ENCODE data around the gene FAU.
"Not testable (repeated sequence)": the region's sequence is repeated elsewhere in the genome, so short reads cannot be mapped to it uniquely, and the experiment has no call there.

FAU gene

GRCh38 chr11:65119670-65119995 lies 2.3 kb downstream of the FAU start:
- no peak for DNase-seq (ENCODE audit: low read depth)

- DNase-seq (ENCODE audit: low read depth) = not testable (repeated sequence)
Measured at GRCh38 chr11:65118891-65119669, 2.9 kb downstream of the FAU start.

GRCh38 chr11:65118097-65118837 lies 3.7 kb downstream of the FAU start:
- DNase-seq (ENCODE audit: low read depth) = no peak

GRCh38 chr11:65117206-65118096 lies 4.5 kb downstream of the FAU start, which contains the start of gene ZNHIT2:
Gene ZNHIT2, minus strand, starts transcription at chr11:65117701. Its CDS starts 48 bp downstream, at chr11:65117653.
- peak; percentile 100 for DNase-seq (ENCODE audit: low read depth)

GRCh38 chr11:65116370-65117205 lies 5.3 kb downstream of the FAU start:
- DNase-seq (ENCODE audit: low read depth) = peak; percentile 46

GRCh38 chr11:65115361-65116082 lies 6.4 kb downstream of the FAU start:
- DNase-seq (ENCODE audit: low read depth) = no peak

GRCh38 chr11:65114538-65115171 lies 7.3 kb downstream of the FAU start:
- no peak for DNase-seq (ENCODE audit: low read depth)

GRCh38 chr11:65113839-65114238 lies 8.1 kb downstream of the FAU start:
- no peak for DNase-seq (ENCODE audit: low read depth)

GRCh38 chr11:65113361-65113756 lies 8.6 kb downstream of the FAU start:
- no peak for DNase-seq (ENCODE audit: low read depth)

GRCh38 chr11:65112546-65113360 lies 9.2 kb downstream of the FAU start:
- DNase-seq (ENCODE audit: low read depth) = peak; percentile 67

- DNase-seq (ENCODE audit: low read depth) = peak; percentile 92
Measured at GRCh38 chr11:65111744-65112545, 10.0 kb downstream of the FAU start, which contains the start of gene TM7SF2. Gene TM7SF2, plus strand, starts transcription at chr11:65111872. Its CDS starts 144 bp downstream, at chr11:65112016.

- DNase-seq (ENCODE audit: low read depth) = no peak
Measured at GRCh38 chr11:65111159-65111743, 10.7 kb downstream of the FAU start.

GRCh38 chr11:65110354-65110861 lies 11.5 kb downstream of the FAU start:
- DNase-seq (ENCODE audit: low read depth) = peak; percentile 91

GRCh38 chr11:65109231-65110198 lies 12.4 kb downstream of the FAU start:
- DNase-seq (ENCODE audit: low read depth) = no peak

- DNase-seq (ENCODE audit: low read depth) = no peak
Measured at GRCh38 chr11:65108469-65109123, 13.3 kb downstream of the FAU start.

Data from activated T-helper 9 cell treated with anti-CD3 and anti-CD28 coated beads, Interleukin-2, amount 50 U/mL, for 16 hours (primary cell).